Subcutaneous preadipocyte (primary cell): Measurements from ENCODE around the gene ADGRL2. TPM values are rescaled to one million over a fixed set of nuclear protein-coding genes. Genes with fewer than 3 reads are reported as not detected.

ENCODE experiments used
- total RNA-seq: library from RNA; depleted of rRNA; stranded (reverse); fragments of >200 nt; gene quantifications from 2 replicates; pipeline ENCODE4 v1.2.3, GENCODE V29; 2012

The ADGRL2 gene
- 71.3 and 218 TPM in 2 replicates for total RNA-seq

DNA sequence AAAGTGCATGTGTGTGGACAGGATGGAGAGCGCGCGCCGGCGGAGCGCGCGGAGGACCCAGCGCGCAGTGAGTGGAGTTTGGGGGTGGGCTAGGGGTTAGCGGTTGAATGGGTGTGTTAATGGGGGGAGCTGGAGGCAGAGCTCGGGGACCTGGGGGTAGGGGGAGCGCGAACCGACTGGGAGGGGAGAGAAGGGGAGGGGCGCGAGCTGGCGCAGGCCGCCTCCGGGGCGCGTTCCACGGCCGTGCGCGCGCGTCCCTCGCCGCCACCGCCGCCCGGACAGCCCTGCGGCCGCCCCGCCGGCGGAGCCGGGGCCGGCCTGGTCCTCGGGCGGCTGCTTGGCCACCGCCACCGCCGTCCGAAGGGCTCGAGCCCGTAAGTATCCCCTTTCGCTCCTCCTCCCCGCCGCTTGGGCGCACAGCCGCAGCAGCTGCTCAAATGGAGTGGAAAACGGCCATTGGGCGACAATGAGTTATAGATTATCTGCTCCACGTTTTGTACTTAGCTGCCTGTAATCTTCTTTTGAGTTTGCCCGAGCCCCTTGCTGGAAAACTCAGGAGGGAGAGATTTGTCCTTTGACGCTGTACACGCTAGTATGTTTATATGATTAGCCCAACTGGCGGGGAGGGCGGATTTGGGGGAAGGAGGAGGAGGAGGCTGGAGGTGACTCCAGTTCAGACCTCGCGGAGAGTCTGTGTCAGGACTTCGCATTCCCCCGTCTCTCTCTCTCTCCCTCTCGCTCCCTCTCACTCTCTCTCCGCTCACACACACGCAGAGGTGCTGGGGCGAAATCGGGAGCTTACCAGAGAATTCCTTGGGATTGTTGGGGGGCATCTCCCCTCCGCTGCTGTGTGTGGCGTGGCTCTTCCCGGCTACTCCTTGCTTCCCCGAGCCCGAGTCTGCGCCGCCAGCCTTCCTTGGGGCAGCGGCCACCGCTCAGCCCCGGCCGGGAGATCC lies at the start of gene ADGRL2:
TSS of gene ADGRL2 (plus strand) at position 240 of the 956 bp plus-strand sequence. CDS start 36,051 bp downstream, outside the sequence.

